ENCODE results near the gene GPC6.

Gene GPC6

DNA sequence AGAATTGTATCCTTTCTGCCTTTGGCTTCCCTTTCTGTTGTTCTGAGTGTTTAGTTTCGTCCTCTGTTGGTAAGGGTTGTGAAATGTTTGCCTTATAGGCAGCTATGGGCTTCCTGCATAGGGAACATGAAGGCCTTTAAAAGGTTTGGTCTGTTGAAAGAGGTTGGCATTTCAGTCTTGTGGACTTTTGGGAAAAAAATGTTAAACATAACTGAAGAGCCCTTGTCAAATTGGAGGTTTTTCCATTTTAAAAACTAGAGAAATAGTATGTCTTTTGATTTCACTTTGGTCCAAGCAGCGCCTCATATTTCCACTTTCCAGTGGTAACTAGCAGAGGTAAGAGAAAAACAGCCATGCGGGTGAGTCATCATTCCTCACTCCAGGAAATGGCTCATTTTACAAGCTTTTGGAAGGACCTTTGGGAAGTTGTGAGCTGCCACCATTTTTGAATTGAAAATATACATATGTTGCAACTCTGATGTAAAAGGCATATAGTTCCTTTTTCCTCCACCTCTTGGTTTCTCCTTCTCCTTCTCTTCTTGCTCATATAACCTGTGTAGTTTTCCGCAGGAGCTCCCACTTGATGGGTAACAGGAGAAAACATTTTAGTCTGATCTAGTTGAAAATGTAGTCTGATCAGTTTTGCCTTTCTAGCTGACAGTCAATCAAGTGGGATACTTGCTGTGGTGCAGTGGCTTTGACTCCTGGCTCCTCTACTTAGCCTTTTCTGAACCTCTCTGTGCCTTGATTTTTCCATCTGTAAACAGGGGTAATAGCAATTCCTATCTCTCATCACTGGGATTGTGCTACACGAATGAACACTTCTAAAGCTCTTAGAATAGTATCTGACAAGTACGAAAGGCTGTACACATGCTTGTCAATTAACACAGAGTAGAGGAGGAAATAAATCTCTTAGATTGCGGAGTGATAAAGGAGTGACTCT, 23.0 kb downstream of the GPC6 start:
- Histone ChIP-seq H3K4me1 (ENCODE audit: control insufficient read depth, insufficient read depth, low read length) (peaks cover 30% of the 10 kb centered on the region), H3K4me3 (ENCODE audit: low read length) (no peak overlapping the region), H3K9me3 (ENCODE audit: control insufficient read depth, low read length) (no peaks in the 10 kb centered on the region), H3K9ac (ENCODE audit: low read length) (no peak overlapping the region), H3K36me3 (ENCODE audit: control insufficient read depth, insufficient read depth, low read length, severe bottlenecking) (no peaks in the 10 kb centered on the region), H3K27me3 (replicated peaks; ENCODE audit: control insufficient read depth, insufficient read depth, low read length) (no peaks in the 10 kb centered on the region)
- peak; percentile 76 for DNase-seq (ENCODE audit: low read depth)

- Histone ChIP-seq H3K4me1 (ENCODE audit: control insufficient read depth, insufficient read depth, low read length) (peaks cover 8% of the 10 kb centered on the region), H3K36me3 (ENCODE audit: control insufficient read depth, insufficient read depth, low read length, severe bottlenecking) (no peaks in the 10 kb centered on the region), H3K4me3 (ENCODE audit: low read length) (no peak overlapping the region), H3K9ac (ENCODE audit: low read length) (no peak overlapping the region), H3K27me3 (replicated peaks; ENCODE audit: control insufficient read depth, insufficient read depth, low read length) (no peaks in the 10 kb centered on the region), H3K9me3 (ENCODE audit: control insufficient read depth, low read length) (no peaks in the 10 kb centered on the region)
- DNase-seq (ENCODE audit: low read depth), result no peak
Observed at GRCh38 chr13:93254775-93255174, 28.2 kb downstream of the GPC6 start.

GRCh38 chr13:93256998-93257397, 30.4 kb downstream of the GPC6 start:
- Histone ChIP-seq H3K9ac (ENCODE audit: low read length) (no peak overlapping the region), H3K4me3 (ENCODE audit: low read length) (no peak overlapping the region), H3K36me3 (ENCODE audit: control insufficient read depth, insufficient read depth, low read length, severe bottlenecking) (no peaks in the 10 kb centered on the region), H3K9me3 (ENCODE audit: control insufficient read depth, low read length) (no peaks in the 10 kb centered on the region), H3K27me3 (replicated peaks; ENCODE audit: control insufficient read depth, insufficient read depth, low read length) (no peaks in the 10 kb centered on the region), H3K4me1 (ENCODE audit: control insufficient read depth, insufficient read depth, low read length) (peaks cover 22% of the 10 kb centered on the region)
- no peak for DNase-seq (ENCODE audit: low read depth)

GRCh38 chr13:93259527-93260080, 33.0 kb downstream of the GPC6 start:
- DNase-seq (ENCODE audit: low read depth), result peak; percentile 15
- Histone ChIP-seq H3K9ac (ENCODE audit: low read length) (no peak overlapping the region), H3K4me3 (ENCODE audit: low read length) (no peak overlapping the region), H3K4me1 (ENCODE audit: control insufficient read depth, insufficient read depth, low read length) (peaks cover 44% of the 10 kb centered on the region), H3K9me3 (ENCODE audit: control insufficient read depth, low read length) (no peaks in the 10 kb centered on the region), H3K36me3 (ENCODE audit: control insufficient read depth, insufficient read depth, low read length, severe bottlenecking) (no peaks in the 10 kb centered on the region), H3K27me3 (replicated peaks; ENCODE audit: control insufficient read depth, insufficient read depth, low read length) (no peaks in the 10 kb centered on the region)

DNA sequence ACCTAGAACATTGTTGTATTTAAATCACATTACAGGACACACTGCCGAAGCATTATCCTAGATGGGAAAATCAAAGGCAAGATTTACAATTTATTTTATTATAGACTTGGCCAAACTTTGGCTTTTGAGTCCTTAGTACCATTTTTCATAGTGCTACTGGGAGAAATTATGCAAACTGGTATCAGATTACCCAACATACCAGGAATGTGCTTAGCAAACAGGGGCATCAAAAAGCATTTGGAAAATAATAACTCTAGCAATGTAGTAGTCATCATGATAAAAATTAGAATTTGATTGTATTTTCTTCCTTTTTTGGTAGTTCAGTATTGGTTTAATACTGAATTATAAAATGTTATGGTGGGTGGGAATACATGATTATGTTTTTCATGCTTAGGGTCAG, 34.0 kb downstream of the GPC6 start:
- peak; percentile 49 for DNase-seq (ENCODE audit: low read depth)
- H3K36me3 ChIP-seq (ENCODE audit: control insufficient read depth, insufficient read depth, low read length, severe bottlenecking), result no peaks in the 10 kb centered on the region
- no peaks in the 10 kb centered on the region for H3K27me3 ChIP-seq (replicated peaks; ENCODE audit: control insufficient read depth, insufficient read depth, low read length)
- H3K9me3 ChIP-seq (ENCODE audit: control insufficient read depth, low read length), result no peaks in the 10 kb centered on the region
- H3K4me3 ChIP-seq (ENCODE audit: low read length), result no peak overlapping the region
- peaks cover 44% of the 10 kb centered on the region for H3K4me1 ChIP-seq (ENCODE audit: control insufficient read depth, insufficient read depth, low read length)
- H3K9ac ChIP-seq (ENCODE audit: low read length), result peak overlapping the region; percentile 72

DNA sequence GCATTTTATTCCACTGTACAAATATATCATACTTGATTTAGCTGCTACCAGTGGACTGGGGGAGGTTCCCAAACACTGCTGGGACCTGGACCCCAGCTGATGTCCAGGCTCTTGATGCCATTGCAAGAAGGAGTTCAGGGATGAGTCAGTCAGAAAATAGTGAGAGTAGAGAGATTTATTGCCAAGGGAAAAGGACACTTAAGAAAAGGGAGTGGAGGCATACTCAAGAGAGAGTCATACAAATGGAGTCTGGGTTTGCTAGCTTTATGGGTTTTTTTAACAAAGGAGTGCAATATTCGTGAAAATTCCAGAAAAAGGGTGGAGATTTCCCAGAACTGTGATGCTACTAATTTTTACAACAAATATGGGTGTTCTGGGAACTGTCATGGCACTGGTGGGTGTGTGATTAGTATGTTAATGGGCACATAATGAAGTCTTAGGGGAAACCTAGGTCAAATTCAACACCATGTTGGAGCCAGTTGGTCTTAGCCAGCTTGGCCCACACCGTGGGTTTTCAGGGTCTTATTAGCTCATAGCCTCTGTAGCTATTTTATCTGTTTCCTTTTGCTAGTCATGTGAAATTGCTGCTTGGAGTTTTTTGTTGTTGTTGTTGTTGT, 36.2 kb downstream of the GPC6 start:
- Histone ChIP-seq H3K9ac (ENCODE audit: low read length) (peak overlapping the region; percentile 72), H3K9me3 (ENCODE audit: control insufficient read depth, low read length) (no peaks in the 10 kb centered on the region), H3K4me1 (ENCODE audit: control insufficient read depth, insufficient read depth, low read length) (peaks cover 44% of the 10 kb centered on the region), H3K36me3 (ENCODE audit: control insufficient read depth, insufficient read depth, low read length, severe bottlenecking) (no peaks in the 10 kb centered on the region), H3K4me3 (ENCODE audit: low read length) (peak overlapping the region; percentile 61), H3K27me3 (replicated peaks; ENCODE audit: control insufficient read depth, insufficient read depth, low read length) (no peaks in the 10 kb centered on the region)
- DNase-seq (ENCODE audit: low read depth), result no peak

DNA sequence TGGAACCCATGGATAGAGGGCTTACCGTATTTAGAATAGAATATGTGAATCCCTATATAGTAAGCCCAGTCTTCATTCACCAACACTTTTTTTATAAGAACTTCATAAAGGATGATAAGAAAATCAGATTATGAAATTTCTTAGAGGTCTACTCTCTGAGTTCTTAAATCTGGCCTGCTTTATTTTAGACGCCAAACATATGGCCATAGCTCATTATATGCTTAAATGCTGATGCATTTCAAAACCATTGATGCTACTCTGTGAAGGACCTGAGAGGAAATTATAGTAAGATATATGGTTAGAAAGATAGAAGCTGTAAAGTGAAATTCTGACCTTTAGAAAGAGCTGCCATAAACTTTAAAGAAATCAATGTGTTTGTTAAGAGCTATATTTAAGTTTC, 38.3 kb downstream of the GPC6 start:
- DNase-seq (ENCODE audit: low read depth), result no peak
- Histone ChIP-seq H3K4me3 (ENCODE audit: low read length) (no peak overlapping the region), H3K36me3 (ENCODE audit: control insufficient read depth, insufficient read depth, low read length, severe bottlenecking) (no peaks in the 10 kb centered on the region), H3K27me3 (replicated peaks; ENCODE audit: control insufficient read depth, insufficient read depth, low read length) (no peaks in the 10 kb centered on the region), H3K4me1 (ENCODE audit: control insufficient read depth, insufficient read depth, low read length) (peaks cover 42% of the 10 kb centered on the region), H3K9me3 (ENCODE audit: control insufficient read depth, low read length) (no peaks in the 10 kb centered on the region), H3K9ac (ENCODE audit: low read length) (no peak overlapping the region)

- no peak overlapping the region for H3K4me3 ChIP-seq (ENCODE audit: low read length)
- H3K9me3 ChIP-seq (ENCODE audit: control insufficient read depth, low read length), result no peaks in the 10 kb centered on the region
- no peaks in the 10 kb centered on the region for H3K27me3 ChIP-seq (replicated peaks; ENCODE audit: control insufficient read depth, insufficient read depth, low read length)
- no peak overlapping the region for H3K9ac ChIP-seq (ENCODE audit: low read length)
- DNase-seq (ENCODE audit: low read depth), result no peak
- H3K4me1 ChIP-seq (ENCODE audit: control insufficient read depth, insufficient read depth, low read length), result peaks cover 33% of the 10 kb centered on the region
- no peaks in the 10 kb centered on the region for H3K36me3 ChIP-seq (ENCODE audit: control insufficient read depth, insufficient read depth, low read length, severe bottlenecking)
Observed at GRCh38 chr13:93265800-93266199, 39.2 kb downstream of the GPC6 start.

DNA sequence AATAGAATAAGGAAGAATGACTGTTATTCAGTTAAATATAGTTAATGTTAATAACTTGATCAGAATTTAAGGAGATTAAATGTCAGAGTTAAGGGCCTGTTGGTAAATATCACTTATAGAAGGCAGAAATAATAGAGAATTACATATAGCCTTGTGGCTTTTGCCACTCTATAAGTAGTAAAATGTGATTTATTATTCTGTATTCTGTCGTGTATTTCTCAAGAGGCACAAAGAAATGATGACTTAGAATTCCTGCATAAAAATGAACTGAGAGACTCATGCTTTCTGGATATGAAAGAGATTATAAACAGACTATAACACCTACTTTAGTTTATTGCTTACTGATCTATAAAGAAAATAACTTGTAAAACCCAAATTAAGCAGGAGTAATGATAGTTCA, 40.1 kb downstream of the GPC6 start:
- DNase-seq (ENCODE audit: low read depth), result no peak
- Histone ChIP-seq H3K9me3 (ENCODE audit: control insufficient read depth, low read length) (no peaks in the 10 kb centered on the region), H3K36me3 (ENCODE audit: control insufficient read depth, insufficient read depth, low read length, severe bottlenecking) (no peaks in the 10 kb centered on the region), H3K4me3 (ENCODE audit: low read length) (no peak overlapping the region), H3K9ac (ENCODE audit: low read length) (no peak overlapping the region), H3K27me3 (replicated peaks; ENCODE audit: control insufficient read depth, insufficient read depth, low read length) (no peaks in the 10 kb centered on the region), H3K4me1 (ENCODE audit: control insufficient read depth, insufficient read depth, low read length) (peaks cover 25% of the 10 kb centered on the region)

DNA sequence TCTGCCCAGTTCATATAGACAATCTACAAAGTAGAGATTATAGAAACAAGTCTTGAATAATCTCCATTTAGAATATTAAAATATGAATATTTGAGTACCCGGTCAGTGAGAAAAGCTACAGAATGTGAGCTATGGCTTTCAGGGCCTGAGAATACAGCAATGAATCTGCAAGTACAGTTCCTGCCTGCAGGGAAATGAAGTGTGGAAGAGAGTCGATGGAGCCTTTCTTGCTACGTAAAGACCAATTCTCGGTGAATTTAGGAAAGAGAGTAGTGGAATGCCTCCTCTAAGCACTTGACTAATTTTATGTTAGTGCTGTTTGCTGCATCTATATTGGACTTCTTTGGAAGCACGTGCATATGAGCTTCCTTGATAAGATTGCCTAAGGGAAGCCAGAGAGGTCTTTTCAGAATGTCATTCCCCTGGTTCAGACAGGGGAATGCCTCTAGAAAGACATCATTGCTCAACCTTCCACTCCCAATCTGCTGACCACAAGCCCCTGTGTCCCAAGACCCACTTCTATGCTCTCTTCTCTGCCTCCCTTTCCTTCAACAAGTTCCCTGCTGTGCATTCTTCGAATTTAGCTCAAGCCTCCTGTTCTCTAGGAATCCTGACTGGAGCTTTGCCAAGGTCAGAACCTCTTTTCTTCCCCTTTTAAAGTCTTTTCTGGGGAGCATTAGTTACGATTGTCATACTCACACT, 41.9 kb downstream of the GPC6 start:
- Histone ChIP-seq H3K9me3 (ENCODE audit: control insufficient read depth, low read length) (no peaks in the 10 kb centered on the region), H3K27me3 (replicated peaks; ENCODE audit: control insufficient read depth, insufficient read depth, low read length) (no peaks in the 10 kb centered on the region), H3K4me3 (ENCODE audit: low read length) (no peak overlapping the region), H3K36me3 (ENCODE audit: control insufficient read depth, insufficient read depth, low read length, severe bottlenecking) (no peaks in the 10 kb centered on the region), H3K4me1 (ENCODE audit: control insufficient read depth, insufficient read depth, low read length) (peaks cover 7% of the 10 kb centered on the region), H3K9ac (ENCODE audit: low read length) (no peak overlapping the region)
- DNase-seq (ENCODE audit: low read depth), result no peak

All from adipocyte (in vitro differentiated cells).